Right lobe of liver (tissue), 4 donors: Measurements from ENCODE around the gene TMEM130.

Experiments used
- POLR2A ChIP-seq: fragments of 450-650 bp; IDR thresholded peaks from one replicate; pipeline ENCODE4 v1.6.1; 2017; ENCODE audit warnings: antibody characterized with exemption, mild to moderate bottlenecking
- TF ChIP-seq, protein P1 (sequence below), 4 donors: fragments of 200-600 bp in 3 of 4; fragments of 450-650 bp in 1 of 4; IDR thresholded peaks; one replicate each; pipeline versions ENCODE4 v1.5.1 to v1.8.0; 2016 to 2022; ENCODE audit warnings: antibody characterized with exemption in 4 of 4, mild to moderate bottlenecking in 2 of 4
- donor health status: DM: no; HTN: no; CAD: no.
- donor health status: DM: no; HTN: no; CAD: no.
- donor health status: DM: no; HTN: yes; CAD: no.

GRCh38 chr7:98870807-98871491, 1.1 kb upstream of the TMEM130 start:
- TF ChIP-seq, protein P1, sequence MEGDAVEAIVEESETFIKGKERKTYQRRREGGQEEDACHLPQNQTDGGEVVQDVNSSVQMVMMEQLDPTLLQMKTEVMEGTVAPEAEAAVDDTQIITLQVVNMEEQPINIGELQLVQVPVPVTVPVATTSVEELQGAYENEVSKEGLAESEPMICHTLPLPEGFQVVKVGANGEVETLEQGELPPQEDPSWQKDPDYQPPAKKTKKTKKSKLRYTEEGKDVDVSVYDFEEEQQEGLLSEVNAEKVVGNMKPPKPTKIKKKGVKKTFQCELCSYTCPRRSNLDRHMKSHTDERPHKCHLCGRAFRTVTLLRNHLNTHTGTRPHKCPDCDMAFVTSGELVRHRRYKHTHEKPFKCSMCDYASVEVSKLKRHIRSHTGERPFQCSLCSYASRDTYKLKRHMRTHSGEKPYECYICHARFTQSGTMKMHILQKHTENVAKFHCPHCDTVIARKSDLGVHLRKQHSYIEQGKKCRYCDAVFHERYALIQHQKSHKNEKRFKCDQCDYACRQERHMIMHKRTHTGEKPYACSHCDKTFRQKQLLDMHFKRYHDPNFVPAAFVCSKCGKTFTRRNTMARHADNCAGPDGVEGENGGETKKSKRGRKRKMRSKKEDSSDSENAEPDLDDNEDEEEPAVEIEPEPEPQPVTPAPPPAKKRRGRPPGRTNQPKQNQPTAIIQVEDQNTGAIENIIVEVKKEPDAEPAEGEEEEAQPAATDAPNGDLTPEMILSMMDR (IDR thresholded peaks at IDR 0.05), result no peak
- TF ChIP-seq POLR2A, result no peak
